Measurements from ENCODE around the gene SMIM12. TPM values are rescaled to one million over a fixed set of nuclear protein-coding genes. Genes with fewer than 3 reads are reported as not detected.

SMIM12 gene
- total and polyA plus RNA-seq, 3 donors from 2014 or later = 25.8 to 52.3 (median 27.1) TPM

GRCh38 chr1:34870395-34870794, 10.8 kb upstream of the SMIM12 start:
- intact Hi-C loops (cut with DNase I; ENCODE audit: low total_unique reads) = loop anchor here (10.0 kb wide), 1 partner anchor 114 kb away; the partner anchor contains the start of gene TMEM35B

GRCh38 chr1:34869760-34870159, 10.2 kb upstream of the SMIM12 start:
- H3K9me3 ChIP-seq = no peaks in the 10 kb centered on the region
- no peaks in the 10 kb centered on the region for H3K27me3 ChIP-seq
- no peak overlapping the region for H3K4me3 ChIP-seq
- TF ChIP-seq POLR2A (IDR thresholded peaks at IDR 0.05) = no peak
- TF ChIP-seq CTCF (IDR thresholded peaks at IDR 0.05) = no peak
- H3K36me3 ChIP-seq (ENCODE audit: low read depth, missing control alignments) = no peaks in the 10 kb centered on the region
- 95 to 98% methylated on average over 4 of the region's 4 CpGs for WGBS, 2 donors
- no peak overlapping the region for H3K27ac ChIP-seq
- no peak for DNase-seq
- intact Hi-C loops (cut with DNase I; ENCODE audit: low total_unique reads) = loop anchor here (10.0 kb wide), 1 partner anchor 115 kb away; the partner anchor contains the start of gene TMEM35B
- peaks cover 6% of the 10 kb centered on the region for H3K4me1 ChIP-seq

More at GRCh38 chr1:34870395-34870794, 10.8 kb upstream of the SMIM12 start:
- Histone ChIP-seq H3K4me3 (no peak overlapping the region), H3K9me3 (no peaks in the 10 kb centered on the region), H3K4me1 (peaks cover 4% of the 10 kb centered on the region), H3K27ac (no peak overlapping the region), H3K27me3 (no peaks in the 10 kb centered on the region), H3K36me3 (ENCODE audit: low read depth, missing control alignments) (no peaks in the 10 kb centered on the region)
- TF ChIP-seq CTCF (IDR thresholded peaks at IDR 0.05) = no peak
- no peak for TF ChIP-seq POLR2A (IDR thresholded peaks at IDR 0.05)
- DNase-seq = no peak
- 55 to 75% methylated on average over 2 of the region's 2 CpGs for WGBS, 2 donors

GRCh38 chr1:34868230-34869049, 8.9 kb upstream of the SMIM12 start:
- WGBS, 2 donors = 91 to 93% methylated on average over 9 to 42 of the region's 44 CpGs
- H3K27me3 ChIP-seq = no peaks in the 10 kb centered on the region
- no peak for DNase-seq
- H3K9me3 ChIP-seq = no peaks in the 10 kb centered on the region
- peaks cover 6% of the 10 kb centered on the region for H3K4me1 ChIP-seq
- H3K27ac ChIP-seq = no peak overlapping the region
- H3K4me3 ChIP-seq = no peak overlapping the region
- intact Hi-C loops (cut with DNase I; ENCODE audit: low total_unique reads) = no loop called here
- TF ChIP-seq POLR2A (IDR thresholded peaks at IDR 0.05) (no peak), CTCF (IDR thresholded peaks at IDR 0.05) (no peak)
- no peaks in the 10 kb centered on the region for H3K36me3 ChIP-seq (ENCODE audit: low read depth, missing control alignments)

GRCh38 chr1:34867415-34867814, 7.9 kb upstream of the SMIM12 start:
- Histone ChIP-seq H3K9me3 (no peaks in the 10 kb centered on the region), H3K27me3 (no peaks in the 10 kb centered on the region), H3K4me1 (peaks cover 6% of the 10 kb centered on the region), H3K4me3 (no peak overlapping the region), H3K36me3 (ENCODE audit: low read depth, missing control alignments) (no peaks in the 10 kb centered on the region), H3K27ac (no peak overlapping the region)
- no peak for TF ChIP-seq POLR2A (IDR thresholded peaks at IDR 0.05)
- intact Hi-C loops (cut with DNase I; ENCODE audit: low total_unique reads) = no loop called here
- 77 to 94% methylated on average over 5 to 6 of the region's 6 CpGs for WGBS, 2 donors
- no peak for DNase-seq

GRCh38 chr1:34866762-34867109, 7.2 kb upstream of the SMIM12 start:
- 9 to 13% methylated on average over 9 of the region's 9 CpGs for WGBS, 2 donors
- intact Hi-C loops (cut with DNase I; ENCODE audit: low total_unique reads) = no loop called here
- no peaks in the 10 kb centered on the region for H3K27me3 ChIP-seq
- H3K4me3 ChIP-seq = peak overlapping the region; percentile 66 to 67
- H3K36me3 ChIP-seq (ENCODE audit: low read depth, missing control alignments) = no peaks in the 10 kb centered on the region
- no peaks in the 10 kb centered on the region for H3K9me3 ChIP-seq
- H3K27ac ChIP-seq = peak overlapping the region in 1 of 2 donors; percentile 86
- TF ChIP-seq POLR2A (IDR thresholded peaks at IDR 0.05) (no peak), CTCF (IDR thresholded peaks at IDR 0.05) (no peak)
- H3K4me1 ChIP-seq = peaks cover 6% of the 10 kb centered on the region
- DNase-seq = no peak
